H1 (cell line): ENCODE measurements around the gene CD79A. TPM values are rescaled to one million over a fixed set of nuclear protein-coding genes. Genes with fewer than 3 reads are reported as not detected.

ENCODE experiments used
- CTCF ChIA-PET: fragments of 300-600 bp; sonication (Branson Sonifier 250); formaldehyde crosslinking; loops from one replicate; lab custom pipeline; 2021; ENCODE audit not compliant: partially characterized antibody; lab: Charles Lee
- POLR2A ChIA-PET: fragments of 300-600 bp; sonication (Branson Sonifier 250); formaldehyde crosslinking; loops from one replicate; lab custom pipeline; 2021; ENCODE audit warnings: inconsistent platforms; ENCODE audit not compliant: partially characterized antibody; lab: Charles Lee
- DNase-seq, 2 experiments: peaks; one replicate each; pipeline versions ENCODE4 v3.0.0 to v3.0.0-alpha.2; 2010 to 2022; ENCODE audit warnings: low spot score in 2 of 2, low read depth in 1 of 2, mixed read lengths in 1 of 2
- FAIRE-seq: peaks from 2 replicates; lab custom pipeline; 2011; peaks lifted over from hg19 to GRCh38; lab: Jason Lieb, UNC
- H2AFZ ChIP-seq: 2 replicates; pipeline ENCODE4 v1.8.1; 2012; ENCODE audit warnings: low read length, inconsistent platforms
- H2AK5ac ChIP-seq: 2 replicates; pipeline ENCODE4 v1.6.1; 2013; ENCODE audit warnings: low read depth, low read length
- H2BK120ac ChIP-seq: replicated peaks from 2 replicates; pipeline ENCODE3; 2013; ENCODE audit warnings: low read depth, low read length, inconsistent platforms
- H2BK12ac ChIP-seq: 2 replicates; pipeline ENCODE4 v1.6.1; 2013; ENCODE audit warnings: low read depth, low read length
- H2BK15ac ChIP-seq: 2 replicates; pipeline ENCODE4 v1.6.1; 2013; ENCODE audit warnings: low read length
- H2BK20ac ChIP-seq: 2 replicates; pipeline ENCODE4 v1.6.1; 2013; ENCODE audit warnings: low read length
- H2BK5ac ChIP-seq: 2 replicates; pipeline ENCODE4 v1.6.1; 2013; ENCODE audit warnings: low read depth, low read length
- H3K14ac ChIP-seq: 2 replicates; pipeline ENCODE4 v1.6.1; 2013; ENCODE audit warnings: inconsistent platforms; ENCODE audit not compliant: insufficient read length
- H3K18ac ChIP-seq: 2 replicates; pipeline ENCODE4 v1.6.1; 2013; ENCODE audit warnings: low read length; ENCODE audit errors: extremely low read depth
- H3K23ac ChIP-seq: 2 replicates; pipeline ENCODE4 v1.6.1; 2013; ENCODE audit warnings: inconsistent platforms; ENCODE audit not compliant: insufficient read length
- H3K23me2 ChIP-seq: 2 replicates; pipeline ENCODE4 v1.6.1; 2013; ENCODE audit warnings: low read depth, low read length
- H3K27ac ChIP-seq: 2 replicates; pipeline ENCODE4 v1.6.1; 2011; ENCODE audit warnings: low read depth, low read length, inconsistent platforms
- H3K27me3 ChIP-seq, 4 experiments: replicated peaks in 1 of 4; 1 replicate in 1 of 4; 2 replicates in 3 of 4; pipeline versions ENCODE4 v1.6.1 to v1.8.1; 2011 to 2013; ENCODE audit warnings: low read length in 3 of 4, mild to moderate bottlenecking in 3 of 4, inconsistent platforms in 2 of 4, mixed read lengths in 2 of 4, moderate library complexity in 1 of 4; ENCODE audit not compliant: control insufficient read depth in 3 of 4, insufficient read depth in 3 of 4; ENCODE audit errors: extremely low read depth in 1 of 4
- H3K36me3 ChIP-seq, 4 experiments: 2 replicates each; pipeline versions ENCODE4 v1.6.1 to v1.8.1; 2011 to 2013; ENCODE audit warnings: mild to moderate bottlenecking in 4 of 4, low read length in 3 of 4, moderate library complexity in 2 of 4, control low read depth in 1 of 4, inconsistent platforms in 1 of 4; ENCODE audit not compliant: insufficient read depth in 4 of 4, control insufficient read depth in 2 of 4
- H3K4ac ChIP-seq: replicated peaks from 2 replicates; pipeline ENCODE3; 2013; ENCODE audit warnings: low read length, low read depth, mixed read lengths, inconsistent platforms; ENCODE audit not compliant: insufficient read length
- H3K4me1 ChIP-seq, 4 experiments: replicated peaks in 1 of 4; 1 replicate in 1 of 4; 2 replicates in 3 of 4; pipeline versions ENCODE4 v1.6.1 to v1.8.1; 2011 to 2013; ENCODE audit warnings: low read length in 3 of 4, inconsistent platforms in 2 of 4, mixed read lengths in 1 of 4; ENCODE audit not compliant: insufficient read depth in 4 of 4, control insufficient read depth in 3 of 4
- H3K4me2 ChIP-seq, 2 experiments: 2 replicates each; pipeline versions ENCODE4 v1.6.1 to v1.8.1; 2011 to 2013; ENCODE audit warnings: low read depth in 2 of 2, low read length in 2 of 2, control low read depth in 1 of 2, inconsistent platforms in 1 of 2, mild to moderate bottlenecking in 1 of 2; ENCODE audit not compliant: insufficient read depth in 1 of 2
- H3K4me3 ChIP-seq, 4 experiments: fragments of 200-600, 300-600 bp in 1 of 4; sonication (generic), shearing (Covaris generic), sonication (Bioruptor Twin) in 1 of 4; 2 replicates each; pipeline versions ENCODE4 v1.5.1 to v1.8.1; 2011 to 2016; ENCODE audit warnings: low read length in 4 of 4, low read depth in 3 of 4, control low read depth in 2 of 4, inconsistent platforms in 2 of 4, mild to moderate bottlenecking in 2 of 4, mixed read lengths in 1 of 4, moderate library complexity in 1 of 4; ENCODE audit not compliant: insufficient read depth in 2 of 4; ENCODE audit errors: extremely low read depth in 1 of 4
- H3K56ac ChIP-seq: replicated peaks from 2 replicates; pipeline ENCODE3; 2013; ENCODE audit warnings: low read depth, mild to moderate bottlenecking, mixed read lengths, low read length, inconsistent platforms; ENCODE audit not compliant: insufficient read length
- H3K79me1 ChIP-seq: 2 replicates; pipeline ENCODE4 v1.6.1; 2013; ENCODE audit warnings: low read depth, low read length, control low read depth
- H3K79me2 ChIP-seq, 2 experiments: 2 replicates each; pipeline versions ENCODE4 v1.6.1 to v1.8.1; 2012 to 2013; ENCODE audit warnings: low read length in 2 of 2, mild to moderate bottlenecking in 2 of 2, inconsistent platforms in 1 of 2; ENCODE audit not compliant: insufficient read depth in 2 of 2, control insufficient read depth in 1 of 2
- H3K9ac ChIP-seq, 4 experiments: replicated peaks in 1 of 4; 1 replicate in 1 of 4; 2 replicates in 3 of 4; pipeline versions ENCODE4 v1.6.1 to v1.8.1; 2011 to 2013; ENCODE audit warnings: low read depth in 3 of 4, low read length in 3 of 4, control low read depth in 2 of 4, mild to moderate bottlenecking in 2 of 4, moderate library complexity in 2 of 4, inconsistent platforms in 1 of 4; ENCODE audit errors: extremely low read depth in 1 of 4
- H3K9me3 ChIP-seq, 2 experiments: 2 replicates each; pipeline versions ENCODE4 v1.6.1 to v1.8.1; 2012 to 2013; ENCODE audit warnings: mild to moderate bottlenecking in 2 of 2, moderate library complexity in 2 of 2, control low read depth in 1 of 2, inconsistent platforms in 1 of 2, low read depth in 1 of 2, low read length in 1 of 2, mixed read lengths in 1 of 2; ENCODE audit not compliant: insufficient read depth in 2 of 2
- H4K20me1 ChIP-seq, 2 experiments: replicated peaks in 1 of 2; 2 replicates each; pipeline versions ENCODE3 to v1.8.1; 2011 to 2013; ENCODE audit warnings: inconsistent platforms in 2 of 2, low read length in 2 of 2, mild to moderate bottlenecking in 1 of 2; ENCODE audit not compliant: insufficient read depth in 2 of 2, control insufficient read depth in 1 of 2
- H4K5ac ChIP-seq: 2 replicates; pipeline ENCODE4 v1.6.1; 2013; ENCODE audit warnings: low read length, low read depth, mixed read lengths, inconsistent platforms; ENCODE audit not compliant: insufficient read length
- H4K8ac ChIP-seq: 2 replicates; pipeline ENCODE4 v1.8.0; 2013; ENCODE audit warnings: mild to moderate bottlenecking, moderate library complexity, low read length, inconsistent platforms; ENCODE audit not compliant: insufficient read depth; ENCODE audit errors: extremely low read depth
- H4K91ac ChIP-seq: replicated peaks from 2 replicates; pipeline ENCODE3; 2013; ENCODE audit warnings: low read length, mixed read lengths, inconsistent platforms; ENCODE audit not compliant: insufficient read length
- E2F6 ChIP-seq: IDR thresholded peaks from 2 replicates; pipeline ENCODE4 v1.6.1; 2012; ENCODE audit warnings: inconsistent platforms
- EZH2 ChIP-seq: fragments of 200-600 bp; sonication (generic); IDR thresholded peaks from 2 replicates; pipeline ENCODE4 v1.7.1; 2012; ENCODE audit warnings: low read depth, mild to moderate bottlenecking, moderate library complexity, low read length, inconsistent platforms; ENCODE audit not compliant: severe bottlenecking
- MAX ChIP-seq: IDR thresholded peaks from 2 replicates; pipeline ENCODE4 v1.6.1; 2012; ENCODE audit warnings: inconsistent platforms
- SIRT6 ChIP-seq: IDR thresholded peaks from one replicate; pipeline ENCODE4 v1.7.1; 2012; ENCODE audit warnings: low read length, inconsistent platforms
- SUZ12 ChIP-seq: fragments of 200-600 bp; sonication (generic); IDR thresholded peaks from 2 replicates; pipeline ENCODE4 v1.6.1; 2012; ENCODE audit warnings: mild to moderate bottlenecking, inconsistent platforms, low read length, moderate library complexity, mixed read lengths
- WGBS, 2 experiments: shearing (Covaris generic) in 1 of 2; methylation state at CpG; one replicate each; pipeline versions ENCODE4 v1.1.6 to v1.1.7; 2013 to 2015; ENCODE audit warnings: low lambda C conversion rate in 2 of 2, mixed read lengths in 2 of 2, inconsistent platforms in 1 of 2, low coverage in 1 of 2, missing lambda C conversion rate in 1 of 2; ENCODE audit not compliant: insufficient replicate concordance in 2 of 2, insufficient coverage in 1 of 2, insufficient read length in 1 of 2; ENCODE audit errors: extremely low coverage in 1 of 2, missing lambda C conversion rate in 1 of 2; 5-methylcytosine and 5-hydroxymethylcytosine counted together
- polyA plus RNA-seq, 7 experiments: library from polyadenylated mRNA; depleted of rRNA in 3 of 7; stranded (reverse) in 5 of 7; unstranded in 2 of 7; fragments of >200 nt in 5 of 7; fragments of 200-250 nt in 2 of 7; gene quantifications; 1 replicate in 5 of 7; 2 replicates in 1 of 7; 4 replicates in 1 of 7; pipeline versions ENCODE4 v1.2.1 to v1.2.3, GENCODE V29; 2011 to 2013; ENCODE audit warnings: missing spikeins in 2 of 7, mixed read lengths in 2 of 7
- total RNA-seq: library from RNA; stranded (reverse); fragmentation: NEBNext Ultra II Directional; extraction: Animal tissue kit (Norgen Biotek cat#: 25700); gene quantifications from 2 replicates; pipeline ENCODE4 v1.2.1, GENCODE V29; 2021

CD79A gene
- total and polyA plus RNA-seq, 2 of the 8 experiments (the other 6 are each of a cell fraction or from before 2014, with no cell fraction given) = 0.54 to 0.77 TPM

GRCh38 chr19:41924151-41925145, 47.4 kb downstream of the CD79A start:
- Histone ChIP-seq H2AFZ (no peak overlapping the region), H4K91ac (no peak overlapping the region), H3K4me1 (peaks cover 6 to 20% (median 16%) of the 10 kb centered on the region in 4 experiments), H3K14ac (no peak overlapping the region), H3K4ac (peak overlapping the region; percentile 33), H4K8ac (no peak overlapping the region), H3K23me2 (peaks cover 10% of the 10 kb centered on the region), H3K56ac (no peak overlapping the region), H3K27ac (no peak overlapping the region), H3K79me1 (no peaks in the 10 kb centered on the region), H2BK12ac (no peak overlapping the region), H3K27me3 (peaks cover 90 to 99% (median 96%) of the 10 kb centered on the region in 4 experiments), H3K4me3 (no peak overlapping the region), H3K18ac (no peak overlapping the region), H3K36me3 (no peaks in the 10 kb centered on the region), H2BK5ac (no peak overlapping the region), H3K9me3 (no peaks in the 10 kb centered on the region), H2BK15ac (0 out of 2 replicates have a peak overlapping the region, but pooled peaks have one; percentile 81), H2BK20ac (no peak overlapping the region), H3K79me2 (no peaks in the 10 kb centered on the region), H4K20me1 (peaks cover 7 to 36% of the 10 kb centered on the region in 2 experiments), H3K4me2 (no peak overlapping the region), H2AK5ac (no peak overlapping the region), H3K9ac (no peak overlapping the region), H4K5ac (no peak overlapping the region), H3K23ac (no peak overlapping the region), H2BK120ac (no peak overlapping the region)
- ChIA-PET POLR2A (interaction anchor here (0.7 to 3.8 kb wide), 5 partner anchors 12 to 60 kb away, joined by 3 to 20 read pairs (median 5); no protein-coding TSS in a partner anchor), CTCF (interaction anchor here (1.0 to 1.3 kb wide), 3 partner anchors 10 to 51 kb away, joined by 3 to 5 read pairs (median 3); no protein-coding TSS in a partner anchor)
- DNase-seq = no peak
- TF ChIP-seq E2F6 = peak; percentile 42; the same call in 1 of the 2 replicates
- peak; percentile 42 for TF ChIP-seq SUZ12
- peak; percentile 47; the same call in 1 of the 2 replicates for TF ChIP-seq MAX
- TF ChIP-seq EZH2 = peak; percentile 22
- TF ChIP-seq SIRT6 = no peak
- WGBS, 2 experiments = 46% methylated on average over 13 of the region's 13 CpGs; no CpG with 5 or more reads in 1 of the 2 experiments
- no peak for FAIRE-seq
